GM21723 (cell line): ENCODE results near the gene PLA2G1B.
"Not testable (repeated sequence)": the region's sequence is repeated elsewhere in the genome, so short reads cannot be mapped to it uniquely, and the experiment has no call there.

Experiments used
- ATAC-seq: cut with Tn5 transposase; IDR thresholded peaks from one replicate; pipeline ENCODE4 v1.9.1; 2021; ENCODE audit warnings: mild to moderate bottlenecking, moderate library complexity; ENCODE audit not compliant: unreplicated experiment

The PLA2G1B gene

GRCh38 chr12:120359128-120359527 is 31.5 kb upstream of the PLA2G1B start:
- no peak for ATAC-seq

GRCh38 chr12:120358412-120359100 is 31.0 kb upstream of the PLA2G1B start:
- no peak for ATAC-seq

- ATAC-seq: no peak
Measured at GRCh38 chr12:120357104-120357503, 29.5 kb upstream of the PLA2G1B start.

GRCh38 chr12:120356567-120357030 is 29.0 kb upstream of the PLA2G1B start:
- ATAC-seq: no peak

GRCh38 chr12:120353556-120354317 is 26.2 kb upstream of the PLA2G1B start:
- no peak for ATAC-seq

GRCh38 chr12:120353136-120353535 is 25.6 kb upstream of the PLA2G1B start:
- no peak for ATAC-seq

- no peak for ATAC-seq
Measured at GRCh38 chr12:120352117-120352516, 24.5 kb upstream of the PLA2G1B start.

GRCh38 chr12:120350576-120351350 is 23.2 kb upstream of the PLA2G1B start:
- ATAC-seq: no peak

- no peak for ATAC-seq
Measured at GRCh38 chr12:120347766-120348165, 20.2 kb upstream of the PLA2G1B start.

GRCh38 chr12:120346681-120347080 is 19.1 kb upstream of the PLA2G1B start:
- ATAC-seq: no peak

GRCh38 chr12:120346031-120346430 is 18.5 kb upstream of the PLA2G1B start:
- ATAC-seq: no peak

GRCh38 chr12:120343692-120344091 is 16.1 kb upstream of the PLA2G1B start:
- ATAC-seq: no peak

GRCh38 chr12:120343039-120343537 is 15.5 kb upstream of the PLA2G1B start:
- ATAC-seq: no peak

- no peak for ATAC-seq
Measured at GRCh38 chr12:120342175-120343038, 14.8 kb upstream of the PLA2G1B start.

GRCh38 chr12:120339256-120339655 is 11.7 kb upstream of the PLA2G1B start:
- ATAC-seq: no peak

- ATAC-seq: no peak
Measured at GRCh38 chr12:120337730-120338129, 10.2 kb upstream of the PLA2G1B start.

GRCh38 chr12:120336392-120336791 is 8.8 kb upstream of the PLA2G1B start:
- ATAC-seq: not testable (repeated sequence)

- not testable (repeated sequence) for ATAC-seq
Measured at GRCh38 chr12:120335447-120335846, 7.9 kb upstream of the PLA2G1B start.

GRCh38 chr12:120332523-120332922 is 4.9 kb upstream of the PLA2G1B start:
- no peak for ATAC-seq

- no peak for ATAC-seq
Measured at GRCh38 chr12:120332041-120332440, 4.5 kb upstream of the PLA2G1B start.
